ENCODE results near the gene ADGRG1.

ADGRG1 gene

DNA sequence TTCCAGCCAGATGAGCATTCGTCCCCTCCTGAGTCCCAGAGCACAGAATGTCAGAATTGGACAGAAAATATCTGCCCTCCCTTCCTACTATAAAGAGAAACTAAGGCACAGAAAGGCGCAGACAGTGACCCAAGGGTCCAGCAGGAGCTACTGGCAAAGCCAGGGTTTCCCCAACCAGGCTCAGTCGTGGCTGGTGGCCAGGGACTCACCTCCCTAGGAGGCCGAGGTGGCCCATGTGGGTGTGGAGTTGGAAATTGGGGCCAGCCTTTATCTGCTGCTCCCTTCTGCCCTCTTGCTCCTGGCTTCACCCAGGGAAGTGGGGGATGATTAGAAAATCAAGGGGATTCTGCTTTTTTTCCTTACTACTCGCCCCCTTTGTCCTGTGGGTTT is 67.2 kb downstream of the ADGRG1 start:
- POLR2A ChIA-PET, result no interaction called here
- no peak for TF ChIP-seq EGR2 (tag by site-specific recombination; IDR thresholded peaks at IDR 0.05; ENCODE audit: low read depth)
- TF ChIP-seq ZFHX2 (tag by site-specific recombination; conservative IDR thresholded peaks at IDR 0.05), result no peak
- TF ChIP-seq ZNF629 (tag by site-specific recombination; IDR thresholded peaks at IDR 0.05), result no peak
- TF ChIP-seq ZBTB48 (tag by site-specific recombination; IDR thresholded peaks at IDR 0.05), result no peak
- TF ChIP-seq ZNF792 (tag by site-specific recombination; IDR thresholded peaks at IDR 0.05), result no peak
- TF ChIP-seq ZFP41 (tag by site-specific recombination; IDR thresholded peaks at IDR 0.05; ENCODE audit: borderline replicate concordance), result no peak
- TF ChIP-seq TCF7L2 (IDR thresholded peaks at IDR 0.05; ENCODE audit: borderline replicate concordance, low read depth, low read length), result no peak
- no peak for TF ChIP-seq KLF7 (tag by site-specific recombination; IDR thresholded peaks at IDR 0.05; ENCODE audit: borderline replicate concordance)
- no peak for TF ChIP-seq ZNF561 (tag by site-specific recombination; IDR thresholded peaks at IDR 0.05; ENCODE audit: borderline replicate concordance)
- no peak for TF ChIP-seq ZNF548 (tag by site-specific recombination; IDR thresholded peaks at IDR 0.05)
- TF ChIP-seq, protein P1, sequence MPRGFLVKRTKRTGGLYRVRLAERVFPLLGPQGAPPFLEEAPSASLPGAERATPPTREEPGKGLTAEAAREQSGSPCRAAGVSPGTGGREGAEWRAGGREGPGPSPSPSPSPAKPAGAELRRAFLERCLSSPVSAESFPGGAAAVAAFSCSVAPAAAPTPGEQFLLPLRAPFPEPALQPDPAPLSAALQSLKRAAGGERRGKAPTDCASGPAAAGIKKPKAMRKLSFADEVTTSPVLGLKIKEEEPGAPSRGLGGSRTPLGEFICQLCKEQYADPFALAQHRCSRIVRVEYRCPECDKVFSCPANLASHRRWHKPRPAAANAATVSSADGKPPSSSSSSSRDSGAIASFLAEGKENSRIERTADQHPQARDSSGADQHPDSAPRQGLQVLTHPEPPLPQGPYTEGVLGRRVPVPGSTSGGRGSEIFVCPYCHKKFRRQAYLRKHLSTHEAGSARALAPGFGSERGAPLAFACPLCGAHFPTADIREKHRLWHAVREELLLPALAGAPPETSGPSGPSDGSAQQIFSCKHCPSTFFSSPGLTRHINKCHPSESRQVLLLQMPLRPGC (tag by site-specific recombination; IDR thresholded peaks at IDR 0.05), result no peak
- no peak for TF ChIP-seq ZNF133 (tag by site-specific recombination; IDR thresholded peaks at IDR 0.05)
- TF ChIP-seq SETDB1 (IDR thresholded peaks at IDR 0.05; ENCODE audit: insufficient read length, low read length), result no peak
- TF ChIP-seq ZNF169 (tag by site-specific recombination; IDR thresholded peaks at IDR 0.05), result no peak
- no peak for TF ChIP-seq ZEB2 (tag by site-specific recombination; IDR thresholded peaks at IDR 0.05)
- TF ChIP-seq SCRT2 (tag by site-specific recombination; IDR thresholded peaks at IDR 0.05), result no peak
- no peaks in the 10 kb centered on the region for H3K9me3 ChIP-seq (ENCODE audit: control insufficient read depth, insufficient read depth, low read depth, low read length)
- H3K27ac ChIP-seq (ENCODE audit: extremely low read depth, low read depth, low read length), result no peak overlapping the region
- H3K4me3 ChIP-seq (ENCODE audit: low read depth, low read length), result no peak overlapping the region
- H3K4me1 ChIP-seq (ENCODE audit: control insufficient read depth, insufficient read depth, low read length), result no peaks in the 10 kb centered on the region
- CTCF ChIA-PET, result no interaction called here
- H3K36me3 ChIP-seq (ENCODE audit: control insufficient read depth in 2 of 2, insufficient read depth in 1 of 2, low read length in 2 of 2), result no peaks in the 10 kb centered on the region

DNA sequence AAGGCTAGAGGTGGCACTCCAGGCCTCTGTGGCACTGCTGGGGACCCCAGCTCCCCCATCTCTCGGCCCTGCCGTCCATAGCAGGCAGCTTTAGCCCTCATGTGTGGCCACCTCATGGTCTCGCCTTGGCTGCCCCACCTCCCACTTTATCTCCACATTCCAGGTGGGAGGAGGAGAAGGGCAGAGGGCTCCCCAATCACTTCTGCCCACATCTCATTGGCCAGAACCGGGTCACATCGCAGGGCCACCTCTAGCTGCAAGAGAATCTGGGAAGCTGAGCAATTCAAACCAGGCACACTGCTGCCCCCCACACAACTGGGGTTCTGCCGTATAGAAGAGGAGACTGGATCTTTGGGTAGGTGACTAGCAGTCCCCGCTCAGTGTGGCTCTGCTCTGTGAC is 67.8 kb downstream of the ADGRG1 start:
- Histone ChIP-seq H3K9me3 (ENCODE audit: control insufficient read depth, insufficient read depth, low read depth, low read length) (no peaks in the 10 kb centered on the region), H3K36me3 (ENCODE audit: control insufficient read depth in 2 of 2, insufficient read depth in 1 of 2, low read length in 2 of 2) (no peaks in the 10 kb centered on the region), H3K27ac (ENCODE audit: extremely low read depth, low read depth, low read length) (no peak overlapping the region), H3K4me1 (ENCODE audit: control insufficient read depth, insufficient read depth, low read length) (no peaks in the 10 kb centered on the region), H3K4me3 (ENCODE audit: low read depth, low read length) (no peak overlapping the region)
- ChIA-PET CTCF (no interaction called here), POLR2A (no interaction called here)
- TF ChIP-seq ZNF830 (tag by site-specific recombination; IDR thresholded peaks at IDR 0.05; ENCODE audit: low read depth) (no peak), ZNF174 (tag by site-specific recombination; IDR thresholded peaks at IDR 0.05) (no peak)

DNA sequence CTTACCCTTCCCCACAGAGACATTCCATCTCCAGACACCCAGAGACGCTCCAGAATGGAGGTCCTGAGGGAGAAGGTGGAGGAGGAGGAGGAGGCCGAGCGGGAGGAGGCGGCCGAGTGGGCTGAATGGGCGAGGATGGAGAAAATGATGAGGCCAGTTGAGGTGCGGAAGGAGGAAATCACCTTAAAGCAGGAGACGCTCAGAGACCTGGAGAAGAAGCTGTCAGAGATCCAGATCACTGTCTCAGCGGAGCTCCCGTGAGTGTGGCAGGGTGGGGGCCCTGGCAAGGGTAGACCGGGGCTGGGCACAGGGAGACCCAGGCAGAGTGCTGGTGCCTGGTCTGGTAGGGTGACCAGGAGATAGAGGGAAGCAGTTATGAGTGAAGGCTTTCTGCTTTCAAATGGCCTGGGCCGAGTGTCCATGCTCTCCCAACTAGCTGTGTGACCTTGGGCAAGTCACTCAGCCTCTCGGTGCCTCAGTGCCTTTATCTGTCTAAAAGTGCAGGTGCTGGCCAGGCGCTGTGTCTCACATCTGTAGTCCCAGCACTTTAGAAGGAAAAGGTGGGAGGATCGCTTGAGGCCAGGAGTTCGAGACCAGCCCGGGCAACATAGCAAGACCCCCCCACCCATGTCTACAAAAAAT is 69.6 kb downstream of the ADGRG1 start:
- Histone ChIP-seq H3K36me3 (ENCODE audit: control insufficient read depth in 2 of 2, insufficient read depth in 1 of 2, low read length in 2 of 2) (no peaks in the 10 kb centered on the region), H3K27ac (ENCODE audit: extremely low read depth, low read depth, low read length) (no peak overlapping the region), H3K4me1 (ENCODE audit: control insufficient read depth, insufficient read depth, low read length) (no peaks in the 10 kb centered on the region), H3K9me3 (ENCODE audit: control insufficient read depth, insufficient read depth, low read depth, low read length) (no peaks in the 10 kb centered on the region), H3K4me3 (ENCODE audit: low read depth, low read length) (no peak overlapping the region)
- CTCF ChIA-PET, result interaction anchor here (0.6 to 0.7 kb wide), 2 partner anchors 9 to 323 kb away, joined by 3 read pairs; no protein-coding TSS in a partner anchor
- POLR2A ChIA-PET, result no interaction called here
- TF ChIP-seq, protein P2, sequence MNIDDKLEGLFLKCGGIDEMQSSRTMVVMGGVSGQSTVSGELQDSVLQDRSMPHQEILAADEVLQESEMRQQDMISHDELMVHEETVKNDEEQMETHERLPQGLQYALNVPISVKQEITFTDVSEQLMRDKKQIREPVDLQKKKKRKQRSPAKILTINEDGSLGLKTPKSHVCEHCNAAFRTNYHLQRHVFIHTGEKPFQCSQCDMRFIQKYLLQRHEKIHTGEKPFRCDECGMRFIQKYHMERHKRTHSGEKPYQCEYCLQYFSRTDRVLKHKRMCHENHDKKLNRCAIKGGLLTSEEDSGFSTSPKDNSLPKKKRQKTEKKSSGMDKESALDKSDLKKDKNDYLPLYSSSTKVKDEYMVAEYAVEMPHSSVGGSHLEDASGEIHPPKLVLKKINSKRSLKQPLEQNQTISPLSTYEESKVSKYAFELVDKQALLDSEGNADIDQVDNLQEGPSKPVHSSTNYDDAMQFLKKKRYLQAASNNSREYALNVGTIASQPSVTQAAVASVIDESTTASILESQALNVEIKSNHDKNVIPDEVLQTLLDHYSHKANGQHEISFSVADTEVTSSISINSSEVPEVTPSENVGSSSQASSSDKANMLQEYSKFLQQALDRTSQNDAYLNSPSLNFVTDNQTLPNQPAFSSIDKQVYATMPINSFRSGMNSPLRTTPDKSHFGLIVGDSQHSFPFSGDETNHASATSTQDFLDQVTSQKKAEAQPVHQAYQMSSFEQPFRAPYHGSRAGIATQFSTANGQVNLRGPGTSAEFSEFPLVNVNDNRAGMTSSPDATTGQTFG (tag by site-specific recombination; IDR thresholded peaks at IDR 0.05; ENCODE audit: borderline replicate concordance), result no peak
- no peak for TF ChIP-seq ZNF10 (tag by site-specific recombination; IDR thresholded peaks at IDR 0.05)
- TF ChIP-seq ZNF548 (tag by site-specific recombination; IDR thresholded peaks at IDR 0.05), result no peak
- no peak for TF ChIP-seq ZNF791 (tag by site-specific recombination; IDR thresholded peaks at IDR 0.05)
- no peak for TF ChIP-seq YY1 (tag by site-specific recombination; IDR thresholded peaks at IDR 0.05)
- TF ChIP-seq ZNF623 (tag by site-specific recombination; IDR thresholded peaks at IDR 0.05), result peak; percentile 57
